HG03045 (cell line): Measurements from ENCODE around the gene IMPA2.

Source experiments
- ATAC-seq: cut with Tn5 transposase; IDR thresholded peaks from one replicate; pipeline ENCODE4 v1.9.1; 2021; ENCODE audit warnings: mild to moderate bottlenecking, moderate library complexity; ENCODE audit not compliant: unreplicated experiment

IMPA2 gene

GRCh38 chr18:11987527-11987926, 6.2 kb downstream of the IMPA2 start:
- no peak for ATAC-seq

DNA sequence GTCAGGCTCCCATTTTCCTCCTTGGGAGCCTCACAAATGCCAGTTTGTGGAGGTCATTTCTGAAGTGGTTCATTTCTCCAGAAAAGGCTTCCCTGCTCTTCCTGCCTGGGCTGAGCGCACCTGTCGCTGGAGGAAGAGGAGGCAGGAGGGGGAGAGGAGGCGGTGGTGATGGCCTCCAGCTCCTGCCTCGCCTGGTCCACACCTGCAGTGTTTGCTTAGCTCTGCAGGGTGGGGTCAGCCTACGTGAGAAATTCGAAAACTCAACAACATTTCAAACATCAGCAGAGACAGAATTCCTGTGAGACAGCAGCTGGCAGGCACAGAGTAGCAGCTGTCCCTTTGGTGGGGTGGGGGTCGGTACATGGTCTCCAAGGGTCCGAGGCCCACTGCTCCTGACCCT, 7.9 kb downstream of the IMPA2 start:
- no peak for ATAC-seq

- ATAC-seq, result no peak
Measured at GRCh38 chr18:11989966-11990380, 8.7 kb downstream of the IMPA2 start.

GRCh38 chr18:11990539-11990938, 9.2 kb downstream of the IMPA2 start:
- no peak for ATAC-seq

DNA sequence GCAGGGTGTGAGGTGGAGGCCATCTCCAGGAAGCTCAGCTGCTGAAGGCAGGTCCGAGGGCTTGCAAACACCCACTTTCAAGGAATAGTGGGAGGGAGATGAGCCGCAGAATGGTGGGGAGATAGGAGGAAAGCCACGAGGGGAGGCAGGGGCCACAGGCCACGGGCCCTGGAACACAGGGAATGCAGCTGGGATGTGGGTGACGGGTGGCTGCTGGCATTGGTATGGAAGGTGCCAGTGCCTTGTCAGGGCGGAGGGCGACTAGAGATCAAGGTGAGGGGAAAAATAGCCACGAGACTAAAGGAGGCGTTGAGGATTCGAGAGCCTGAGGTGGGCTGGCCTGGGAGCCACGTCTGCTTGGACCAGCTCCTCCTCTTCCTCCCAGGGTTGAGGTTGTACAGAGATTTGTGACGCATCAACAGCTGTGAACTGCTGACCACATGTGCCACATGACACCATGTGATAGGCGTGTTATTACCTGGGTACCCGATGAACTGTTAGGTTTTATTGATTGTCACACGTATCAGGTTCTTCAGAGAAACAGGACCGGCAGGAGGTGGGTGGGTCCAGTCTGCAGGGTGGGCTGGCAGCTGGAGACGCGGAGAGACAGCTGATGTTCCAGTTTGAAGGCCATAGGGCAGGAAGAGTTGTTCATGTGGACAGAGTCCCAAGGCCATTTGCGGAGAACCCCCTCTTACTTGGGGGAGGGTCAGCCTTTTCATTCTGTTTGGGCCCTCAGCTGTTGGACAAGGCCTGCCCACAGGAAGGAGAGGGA, 9.9 kb downstream of the IMPA2 start:
- ATAC-seq, result no peak

DNA sequence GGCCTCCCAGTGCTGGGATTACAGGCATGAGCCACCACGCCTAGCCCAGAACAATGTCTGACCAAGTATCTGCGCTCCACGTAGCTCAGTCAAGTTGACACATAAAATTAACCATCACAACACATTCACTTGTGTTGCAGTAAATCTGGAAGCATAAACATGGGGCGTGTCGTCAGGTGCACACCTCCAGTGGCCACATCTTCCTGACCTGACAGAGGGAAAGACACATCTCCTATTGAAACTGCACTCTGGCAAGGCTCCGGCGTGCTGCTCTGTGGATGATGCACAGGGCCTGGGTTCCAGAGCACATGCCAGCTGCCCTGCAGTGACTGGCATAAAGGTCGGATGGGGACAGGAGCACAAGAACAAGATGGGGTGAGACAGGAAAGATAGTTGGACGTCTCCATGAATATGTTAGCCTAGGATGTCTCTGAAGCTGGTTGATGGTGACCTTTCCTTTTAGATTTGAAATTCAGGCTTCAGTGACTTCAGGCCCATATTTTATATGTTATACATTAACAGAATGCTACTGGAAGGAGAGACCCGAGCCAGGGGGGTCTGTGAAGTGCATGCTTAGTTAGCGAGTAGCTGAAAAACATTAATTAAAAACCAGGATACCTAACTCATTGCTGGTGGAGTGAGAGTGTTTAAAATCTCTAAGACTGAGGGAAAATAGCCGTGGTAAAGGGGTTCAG, 10.9 kb downstream of the IMPA2 start:
- no peak for ATAC-seq

GRCh38 chr18:11993264-11993916, 12.1 kb downstream of the IMPA2 start:
- ATAC-seq, result no peak

DNA sequence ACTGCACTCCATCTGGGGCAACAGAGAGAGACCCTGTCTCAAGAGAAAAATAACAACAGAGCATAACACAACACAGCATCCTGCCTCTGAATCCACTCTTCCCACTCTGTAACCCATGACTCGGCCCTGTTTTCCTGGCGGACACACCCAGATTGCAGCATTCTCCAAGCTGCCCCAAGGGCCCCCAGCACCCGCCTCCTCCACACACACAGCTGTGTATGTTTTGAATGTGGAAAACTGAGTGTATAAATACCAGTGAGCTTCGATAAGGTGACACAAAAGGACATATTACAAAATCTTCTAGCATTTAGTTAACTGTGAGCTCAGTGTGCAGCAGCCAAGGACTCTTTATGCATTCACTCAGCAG, 13.0 kb downstream of the IMPA2 start:
- no peak for ATAC-seq

DNA sequence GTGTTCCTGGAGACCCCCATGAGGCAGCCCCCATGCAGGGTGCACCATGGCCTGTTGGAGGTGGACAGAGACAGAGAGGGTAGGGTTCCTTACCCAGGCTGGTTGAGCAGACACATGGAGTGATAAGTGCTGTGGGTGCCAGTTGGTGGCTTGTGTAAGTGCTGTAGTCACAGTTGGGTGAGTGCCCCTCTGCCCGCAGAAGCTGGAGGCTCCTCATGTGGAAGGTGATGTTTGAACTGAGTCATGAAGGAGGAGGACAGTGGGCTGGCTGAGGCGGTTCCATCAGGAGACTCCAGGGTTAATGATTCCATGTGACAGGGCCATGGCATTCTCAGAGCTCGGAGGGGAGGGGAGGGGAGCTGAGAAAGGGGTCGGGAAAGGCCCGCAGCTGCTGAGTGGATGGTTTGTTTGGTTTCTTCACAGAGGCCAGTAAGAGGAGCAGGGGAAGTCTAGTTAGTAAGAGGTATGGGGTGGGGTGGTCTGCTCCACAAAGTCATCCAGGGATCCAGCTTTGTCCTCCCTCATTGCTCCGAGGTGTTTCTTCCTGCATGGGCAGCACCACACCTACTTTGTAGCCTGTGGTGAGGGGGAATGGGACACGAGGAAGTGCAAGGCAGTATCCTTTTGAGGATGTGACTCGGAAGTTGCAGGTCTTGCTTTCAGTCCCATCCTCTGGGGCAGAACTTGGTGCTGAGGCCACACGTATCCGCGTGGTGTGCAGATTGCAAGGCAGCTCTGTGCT, 13.6 kb downstream of the IMPA2 start:
- no peak for ATAC-seq

- ATAC-seq, result peak; percentile 76
Measured at GRCh38 chr18:11995445-11996189, 14.3 kb downstream of the IMPA2 start.

DNA sequence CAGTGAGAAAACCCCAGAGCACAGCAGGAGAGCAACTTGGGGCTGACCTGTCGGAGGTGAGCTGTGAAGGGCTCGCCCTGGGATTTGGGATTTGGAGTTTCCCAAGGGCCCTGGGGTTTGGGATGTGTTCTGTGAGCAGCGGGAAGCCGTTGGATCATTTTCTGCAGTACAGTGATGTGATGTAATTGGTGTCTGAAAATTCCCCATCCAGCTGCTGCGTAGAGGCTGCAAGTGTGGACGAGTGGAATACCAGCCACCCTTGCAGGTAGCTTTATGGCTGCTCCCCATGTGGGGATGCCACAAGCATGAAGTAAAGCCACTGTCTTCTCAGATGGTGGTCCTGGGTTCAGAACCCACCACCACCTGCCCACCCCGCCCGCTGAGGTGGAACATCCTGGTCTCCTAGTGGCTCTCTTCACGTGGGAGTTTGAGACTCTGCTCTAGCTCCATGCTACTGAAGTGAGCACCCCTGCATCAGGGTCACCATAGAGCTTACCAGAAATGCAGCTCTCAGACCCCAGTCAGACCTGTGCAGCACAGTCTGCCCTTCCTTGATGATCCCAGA, 15.0 kb downstream of the IMPA2 start:
- no peak for ATAC-seq

- no peak for ATAC-seq
Measured at GRCh38 chr18:11996907-11997306, 15.6 kb downstream of the IMPA2 start.

DNA sequence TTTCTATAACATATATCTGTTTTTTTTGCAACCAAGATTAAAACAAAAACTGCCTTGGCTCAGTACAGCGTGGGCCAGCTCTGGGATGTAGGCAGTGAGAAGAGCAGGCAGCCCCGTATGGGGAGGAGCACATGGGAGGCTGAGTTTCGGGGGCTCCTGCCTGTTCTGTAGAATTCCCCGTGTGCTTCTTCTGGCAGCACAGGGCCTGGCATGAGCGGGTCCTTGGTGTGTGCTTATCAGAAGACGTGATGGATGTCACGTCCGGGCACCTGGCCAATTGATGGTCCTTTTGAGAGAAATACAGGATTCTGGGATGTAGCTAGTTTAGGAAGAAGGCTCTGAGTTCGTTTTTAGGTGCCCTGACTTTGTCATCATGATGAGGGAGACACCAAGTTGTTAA, 16.2 kb downstream of the IMPA2 start:
- no peak for ATAC-seq

GRCh38 chr18:11998193-11998592, 16.9 kb downstream of the IMPA2 start:
- no peak for ATAC-seq

- ATAC-seq, result no peak
Measured at GRCh38 chr18:11999429-11999828, 18.1 kb downstream of the IMPA2 start.

GRCh38 chr18:12000072-12000659, 18.9 kb downstream of the IMPA2 start:
- ATAC-seq, result no peak

GRCh38 chr18:12001421-12001820, 20.1 kb downstream of the IMPA2 start:
- ATAC-seq, result no peak

- no peak for ATAC-seq
Measured at GRCh38 chr18:12003894-12004293, 22.6 kb downstream of the IMPA2 start.

DNA sequence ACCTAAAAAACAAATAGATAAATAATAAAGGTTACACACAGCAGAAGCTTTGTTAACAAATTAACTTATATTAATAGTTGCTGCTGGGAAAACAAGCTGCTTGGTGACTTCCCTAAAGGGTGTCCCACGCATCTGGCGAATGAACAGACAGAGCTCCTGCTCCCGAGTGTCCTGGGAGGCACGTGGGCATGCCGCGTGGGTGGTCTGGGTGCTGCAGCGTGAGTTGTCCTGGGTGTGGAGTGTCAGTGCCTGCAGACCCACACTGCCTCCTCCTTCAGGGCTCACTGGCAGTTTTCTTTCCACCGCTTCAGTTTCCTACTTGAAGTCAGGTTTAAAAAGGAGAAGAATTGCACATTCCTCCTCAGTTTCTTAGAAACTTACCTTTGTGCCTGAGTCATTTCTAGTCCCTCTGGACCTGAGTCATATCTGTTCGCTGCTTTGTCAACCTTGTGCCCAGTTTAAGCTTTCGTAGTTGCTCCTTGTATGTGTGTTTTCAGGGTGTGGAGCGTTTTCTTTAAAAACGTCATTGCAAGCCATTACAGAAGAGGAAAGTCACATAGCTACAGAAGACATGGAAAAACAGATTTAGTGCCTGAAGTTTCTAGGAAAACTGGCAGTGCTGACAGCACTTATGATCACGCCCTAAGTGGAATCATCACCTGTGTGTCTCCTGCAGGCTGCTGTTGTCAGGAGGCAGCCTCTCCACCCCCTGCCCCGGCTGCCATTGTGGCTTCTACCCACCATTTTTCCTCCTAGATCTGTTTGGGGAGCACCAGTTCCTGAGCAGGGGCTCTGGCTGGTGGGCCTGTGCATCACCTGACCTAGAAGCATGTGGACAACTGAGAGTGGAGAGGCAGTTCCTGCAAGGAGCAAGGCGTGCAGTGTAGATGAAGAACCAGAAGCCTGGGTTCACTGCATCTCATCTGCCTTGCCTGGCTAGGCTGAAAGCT, 24.5 kb downstream of the IMPA2 start:
- ATAC-seq, result no peak
